Neural cell (in vitro differentiated cells): ENCODE measurements around the gene WWTR1. TPM values are rescaled to one million over a fixed set of nuclear protein-coding genes. Genes with fewer than 3 reads are reported as not detected.

ENCODE experiments used
- H2AFZ ChIP-seq: fragments of 200-600, 300-800 bp; sonication (generic), shearing (Covaris generic); 2 replicates; pipeline ENCODE4 v1.6.0; 2014; ENCODE audit warnings: low read depth, mild to moderate bottlenecking, antibody characterized with exemption, low read length, moderate library complexity
- H3F3A ChIP-seq: fragments of 200-600 bp; shearing (Covaris generic); 2 replicates; pipeline ENCODE4 v1.6.1; 2016; ENCODE audit warnings: mild to moderate bottlenecking, moderate library complexity, mixed read lengths, antibody characterized with exemption, low read length; ENCODE audit not compliant: insufficient read depth, poor library complexity, severe bottlenecking
- H3K27ac ChIP-seq: fragments of 200-600, 300-800 bp; sonication (generic), shearing (Covaris generic); 2 replicates; pipeline ENCODE4 v1.5.1; 2014; ENCODE audit warnings: mild to moderate bottlenecking, low read length, moderate library complexity
- H3K27me3 ChIP-seq: fragments of 300-800, 200-600 bp; sonication (generic), shearing (Covaris generic); 2 replicates; pipeline ENCODE4 v1.6.0; 2014; ENCODE audit warnings: mild to moderate bottlenecking, low read depth, low read length, moderate library complexity; ENCODE audit not compliant: insufficient read depth
- H3K36me3 ChIP-seq: fragments of 300-800, 200-600 bp; sonication (generic), shearing (Covaris generic); 2 replicates; pipeline ENCODE4 v1.5.1; 2014; ENCODE audit warnings: mild to moderate bottlenecking, antibody characterized with exemption, low read length, moderate library complexity; ENCODE audit not compliant: insufficient read depth
- H3K4me2 ChIP-seq: fragments of 300-800, 200-600 bp; sonication (generic), shearing (Covaris generic); 2 replicates; pipeline ENCODE4 v1.6.0; 2014; ENCODE audit warnings: mild to moderate bottlenecking, low read length
- H3K4me3 ChIP-seq: fragments of 300-800, 200-600 bp; sonication (generic), shearing (Covaris generic); 2 replicates; pipeline ENCODE4 v1.5.1; 2014; ENCODE audit warnings: mild to moderate bottlenecking, low read length, moderate library complexity
- H3K79me2 ChIP-seq: fragments of 200-600 bp; shearing (Covaris generic); replicated peaks from 2 replicates; pipeline ENCODE4 v1.6.0; 2014; ENCODE audit warnings: mild to moderate bottlenecking, low read length, moderate library complexity; ENCODE audit not compliant: insufficient read depth
- H3K9ac ChIP-seq: fragments of 300-800, 200-600 bp; sonication (generic), shearing (Covaris generic); 2 replicates; pipeline ENCODE4 v1.6.1; 2016; ENCODE audit warnings: mild to moderate bottlenecking, low read length, mixed read lengths
- H3K9me2 ChIP-seq: fragments of 200-600 bp; shearing (Covaris generic); 2 replicates; pipeline ENCODE4 v1.6.1; 2016; ENCODE audit warnings: mild to moderate bottlenecking, low read length, mixed read lengths; ENCODE audit not compliant: insufficient read depth
- H3K9me3 ChIP-seq: fragments of 200-600, 300-800 bp; sonication (generic), shearing (Covaris generic); 2 replicates; pipeline ENCODE4 v1.6.1; 2016; ENCODE audit warnings: mild to moderate bottlenecking, mixed run types, low read length, moderate library complexity, mixed read lengths
- H4K20me1 ChIP-seq: fragments of 200-600 bp; shearing (Covaris generic); 2 replicates; pipeline ENCODE4 v1.6.1; 2016; ENCODE audit warnings: mild to moderate bottlenecking, mixed run types; ENCODE audit not compliant: insufficient read depth
- EP300 ChIP-seq: fragments of 450-650 bp; conservative IDR thresholded peaks from 2 replicates; pipeline ENCODE4 v1.6.1; 2014; ENCODE audit warnings: antibody characterized with exemption, mild to moderate bottlenecking, moderate library complexity; ENCODE audit not compliant: poor library complexity, severe bottlenecking
- EZH2 ChIP-seq: fragments of 200-600, 300-800 bp; shearing (Covaris generic), sonication (generic); IDR thresholded peaks from 2 replicates; pipeline ENCODE4 v1.6.1; 2014; ENCODE audit warnings: antibody characterized with exemption, low read length, borderline replicate concordance, mild to moderate bottlenecking; ENCODE audit not compliant: insufficient read depth, poor library complexity, severe bottlenecking
- MXI1 ChIP-seq: fragments of 450-650 bp; conservative IDR thresholded peaks from 2 replicates; pipeline ENCODE4 v1.6.1; 2014; ENCODE audit warnings: antibody characterized with exemption, mild to moderate bottlenecking; ENCODE audit not compliant: poor library complexity, severe bottlenecking
- POLR2AphosphoS5 ChIP-seq: IDR thresholded peaks from 2 replicates; pipeline ENCODE4 v1.6.1; 2012
- RAD21 ChIP-seq: fragments of 450-650 bp; conservative IDR thresholded peaks from 2 replicates; pipeline ENCODE4 v1.6.1; 2014; ENCODE audit warnings: antibody characterized with exemption, mild to moderate bottlenecking, moderate library complexity
- SMC3 ChIP-seq: fragments of 450-650 bp; conservative IDR thresholded peaks from 2 replicates; pipeline ENCODE4 v1.6.1; 2014; ENCODE audit warnings: antibody characterized with exemption, mild to moderate bottlenecking, moderate library complexity; ENCODE audit not compliant: poor library complexity
- TAF1 ChIP-seq: IDR thresholded peaks from 2 replicates; pipeline ENCODE4 v1.6.1; 2012; ENCODE audit warnings: low read depth
- polyA plus RNA-seq: library from polyadenylated mRNA; depleted of rRNA; stranded (reverse); fragments of >200 nt; gene quantifications from 2 replicates; pipeline ENCODE4 v1.2.3, GENCODE V29; 2014
- TF ChIP-seq, protein P1 (sequence below): IDR thresholded peaks from 2 replicates; pipeline ENCODE4 v1.6.1; 2012; ENCODE audit warnings: borderline replicate concordance
- TF ChIP-seq, protein P2 (sequence below): fragments of 450-650 bp; IDR thresholded peaks from 2 replicates; pipeline ENCODE4 v1.5.1; 2014; ENCODE audit warnings: antibody characterized with exemption, mild to moderate bottlenecking, moderate library complexity; ENCODE audit not compliant: poor library complexity, severe bottlenecking

WWTR1 gene
- polyA plus RNA-seq, 1 donor from 2014 or later, result 0.97 TPM

DNA sequence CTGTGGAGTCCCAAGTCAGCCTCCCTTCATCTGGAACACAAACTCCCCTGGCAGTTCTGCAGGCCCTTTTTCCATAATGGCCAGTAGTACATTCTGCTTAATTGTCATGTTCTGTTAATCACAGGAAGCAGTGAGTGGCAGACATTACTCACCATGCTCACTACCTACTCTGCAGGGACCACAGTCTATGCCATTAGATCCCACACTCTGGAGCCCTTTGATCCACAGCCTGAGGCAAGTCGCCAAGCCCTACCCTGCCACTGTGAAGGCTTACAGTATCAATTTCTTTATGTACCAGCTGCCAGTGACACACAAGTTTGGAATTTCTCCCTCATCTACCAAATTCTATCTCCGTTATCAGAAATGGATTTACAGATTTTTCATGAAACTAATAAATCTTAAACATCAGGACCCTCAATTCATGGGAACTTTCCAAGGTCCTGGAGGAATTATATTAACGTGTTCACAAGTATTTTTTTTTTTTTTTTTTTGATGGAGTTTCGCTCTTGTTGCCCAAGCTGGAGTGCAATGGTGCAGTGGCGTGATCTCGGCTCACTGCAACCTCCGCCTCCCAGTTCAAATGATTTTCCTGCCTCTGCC lies 20.6 kb upstream of the WWTR1 start:
- Histone ChIP-seq H3K27me3 (no peaks in the 10 kb centered on the region), H2AFZ (no peak overlapping the region), H3K36me3 (no peaks in the 10 kb centered on the region), H3F3A (no peaks in the 10 kb centered on the region), H3K9me2 (no peaks in the 10 kb centered on the region), H3K4me3 (no peak overlapping the region), H3K9me3 (no peaks in the 10 kb centered on the region), H3K9ac (no peak overlapping the region), H3K4me2 (no peak overlapping the region), H3K27ac (no peak overlapping the region), H3K79me2 (no peaks in the 10 kb centered on the region), H4K20me1 (no peaks in the 10 kb centered on the region)
- no peak for TF ChIP-seq TAF1
- TF ChIP-seq MXI1, result no peak
- TF ChIP-seq, protein P1, sequence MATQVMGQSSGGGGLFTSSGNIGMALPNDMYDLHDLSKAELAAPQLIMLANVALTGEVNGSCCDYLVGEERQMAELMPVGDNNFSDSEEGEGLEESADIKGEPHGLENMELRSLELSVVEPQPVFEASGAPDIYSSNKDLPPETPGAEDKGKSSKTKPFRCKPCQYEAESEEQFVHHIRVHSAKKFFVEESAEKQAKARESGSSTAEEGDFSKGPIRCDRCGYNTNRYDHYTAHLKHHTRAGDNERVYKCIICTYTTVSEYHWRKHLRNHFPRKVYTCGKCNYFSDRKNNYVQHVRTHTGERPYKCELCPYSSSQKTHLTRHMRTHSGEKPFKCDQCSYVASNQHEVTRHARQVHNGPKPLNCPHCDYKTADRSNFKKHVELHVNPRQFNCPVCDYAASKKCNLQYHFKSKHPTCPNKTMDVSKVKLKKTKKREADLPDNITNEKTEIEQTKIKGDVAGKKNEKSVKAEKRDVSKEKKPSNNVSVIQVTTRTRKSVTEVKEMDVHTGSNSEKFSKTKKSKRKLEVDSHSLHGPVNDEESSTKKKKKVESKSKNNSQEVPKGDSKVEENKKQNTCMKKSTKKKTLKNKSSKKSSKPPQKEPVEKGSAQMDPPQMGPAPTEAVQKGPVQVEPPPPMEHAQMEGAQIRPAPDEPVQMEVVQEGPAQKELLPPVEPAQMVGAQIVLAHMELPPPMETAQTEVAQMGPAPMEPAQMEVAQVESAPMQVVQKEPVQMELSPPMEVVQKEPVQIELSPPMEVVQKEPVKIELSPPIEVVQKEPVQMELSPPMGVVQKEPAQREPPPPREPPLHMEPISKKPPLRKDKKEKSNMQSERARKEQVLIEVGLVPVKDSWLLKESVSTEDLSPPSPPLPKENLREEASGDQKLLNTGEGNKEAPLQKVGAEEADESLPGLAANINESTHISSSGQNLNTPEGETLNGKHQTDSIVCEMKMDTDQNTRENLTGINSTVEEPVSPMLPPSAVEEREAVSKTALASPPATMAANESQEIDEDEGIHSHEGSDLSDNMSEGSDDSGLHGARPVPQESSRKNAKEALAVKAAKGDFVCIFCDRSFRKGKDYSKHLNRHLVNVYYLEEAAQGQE, result no peak
- TF ChIP-seq EZH2, result no peak
- TF ChIP-seq RAD21, result no peak
- TF ChIP-seq POLR2AphosphoS5, result no peak
- TF ChIP-seq, protein P2, sequence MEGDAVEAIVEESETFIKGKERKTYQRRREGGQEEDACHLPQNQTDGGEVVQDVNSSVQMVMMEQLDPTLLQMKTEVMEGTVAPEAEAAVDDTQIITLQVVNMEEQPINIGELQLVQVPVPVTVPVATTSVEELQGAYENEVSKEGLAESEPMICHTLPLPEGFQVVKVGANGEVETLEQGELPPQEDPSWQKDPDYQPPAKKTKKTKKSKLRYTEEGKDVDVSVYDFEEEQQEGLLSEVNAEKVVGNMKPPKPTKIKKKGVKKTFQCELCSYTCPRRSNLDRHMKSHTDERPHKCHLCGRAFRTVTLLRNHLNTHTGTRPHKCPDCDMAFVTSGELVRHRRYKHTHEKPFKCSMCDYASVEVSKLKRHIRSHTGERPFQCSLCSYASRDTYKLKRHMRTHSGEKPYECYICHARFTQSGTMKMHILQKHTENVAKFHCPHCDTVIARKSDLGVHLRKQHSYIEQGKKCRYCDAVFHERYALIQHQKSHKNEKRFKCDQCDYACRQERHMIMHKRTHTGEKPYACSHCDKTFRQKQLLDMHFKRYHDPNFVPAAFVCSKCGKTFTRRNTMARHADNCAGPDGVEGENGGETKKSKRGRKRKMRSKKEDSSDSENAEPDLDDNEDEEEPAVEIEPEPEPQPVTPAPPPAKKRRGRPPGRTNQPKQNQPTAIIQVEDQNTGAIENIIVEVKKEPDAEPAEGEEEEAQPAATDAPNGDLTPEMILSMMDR, result no peak
- no peak for TF ChIP-seq EP300
- no peak for TF ChIP-seq SMC3

DNA sequence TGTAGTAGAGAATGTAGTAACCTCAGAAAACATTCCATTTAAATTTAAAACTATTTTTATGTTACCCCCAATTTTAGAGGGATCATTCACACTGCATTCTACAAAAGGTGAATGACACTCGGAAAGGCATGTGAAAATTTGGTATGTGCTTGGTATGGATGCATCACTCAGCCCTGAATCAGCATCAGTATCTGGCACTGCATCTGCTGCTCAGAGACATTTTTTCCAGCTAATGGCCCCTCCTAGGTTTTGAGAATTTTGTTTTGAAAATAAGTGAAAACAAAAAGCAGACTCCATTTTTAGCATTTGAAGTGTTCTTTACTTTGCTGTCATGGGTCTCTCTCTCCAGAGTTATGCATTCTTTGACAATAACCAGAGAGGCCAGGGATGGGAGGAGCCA lies 15.6 kb upstream of the WWTR1 start:
- H3K79me2 ChIP-seq, result no peaks in the 10 kb centered on the region
- H3K9ac ChIP-seq, result no peak overlapping the region
- no peaks in the 10 kb centered on the region for H3K27me3 ChIP-seq
- H3K27ac ChIP-seq, result no peak overlapping the region
- H3K36me3 ChIP-seq, result no peaks in the 10 kb centered on the region
- H3K9me3 ChIP-seq, result no peaks in the 10 kb centered on the region
- H3K4me3 ChIP-seq, result no peak overlapping the region
- no peaks in the 10 kb centered on the region for H4K20me1 ChIP-seq
- H2AFZ ChIP-seq, result no peak overlapping the region
- H3F3A ChIP-seq, result no peaks in the 10 kb centered on the region
- TF ChIP-seq TAF1, result no peak
- TF ChIP-seq, protein P1, result no peak
- TF ChIP-seq RAD21, result no peak
- no peak for TF ChIP-seq EZH2
- H3K4me2 ChIP-seq, result no peak overlapping the region
- H3K9me2 ChIP-seq, result no peaks in the 10 kb centered on the region
